ENCODE results near the gene THRAP3. TPM values are rescaled to one million over a fixed set of nuclear protein-coding genes. Genes with fewer than 3 reads are reported as not detected.

THRAP3 gene
- total and polyA plus RNA-seq, 9 of the 15 experiments (the other 6 are each of a cell fraction or from before 2014, with no cell fraction given) = 66.2 to 135 (median 113) TPM

DNA sequence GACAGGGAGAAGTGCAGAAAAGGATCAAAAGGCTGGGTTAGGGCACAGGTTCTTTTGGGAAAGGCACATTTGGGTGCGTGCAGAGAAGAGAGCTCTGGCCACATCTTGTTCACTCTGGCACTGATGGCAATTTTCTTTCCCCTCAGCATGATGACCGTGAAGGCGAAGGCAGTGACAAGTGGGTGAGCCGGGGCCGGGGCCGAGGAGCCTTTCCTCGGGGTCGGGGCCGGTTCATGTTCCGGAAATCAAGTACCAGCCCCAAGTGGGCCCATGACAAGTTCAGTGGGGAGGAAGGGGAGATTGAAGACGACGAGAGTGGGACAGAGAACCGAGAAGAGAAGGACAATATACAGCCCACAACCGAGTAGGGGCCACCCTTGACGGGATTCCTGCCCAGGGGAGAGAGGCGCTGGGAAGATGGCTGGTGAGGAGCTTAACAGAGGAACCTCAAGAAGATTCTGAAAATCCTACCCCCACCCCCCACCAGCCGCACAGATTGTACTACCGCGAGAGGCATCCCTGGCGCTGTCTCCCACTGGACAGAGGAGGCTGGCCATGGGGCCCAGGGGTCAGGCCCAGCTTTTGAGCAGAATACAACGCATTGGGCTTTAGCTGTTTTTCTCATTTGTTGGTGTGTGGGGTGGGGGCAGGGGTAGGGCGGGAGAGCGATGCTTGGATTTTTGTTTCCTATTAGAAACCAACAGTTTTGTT is 79.6 kb downstream of the THRAP3 start:
- no peak overlapping the region for H3K27ac ChIP-seq (ENCODE audit: extremely low read depth, low read depth, low read length)
- no peaks in the 10 kb centered on the region for H3K9me3 ChIP-seq (replicated peaks; ENCODE audit: control insufficient read depth, insufficient read depth, low read depth, low read length)
- H3K4me3 ChIP-seq = no peak overlapping the region
- DNase-seq (ENCODE audit: extremely low read depth in 1 of 4, low spot score in 3 of 4) (no peak), FAIRE-seq (no peak), ATAC-seq (no peak)
- in situ Hi-C loops (cut with MboI) = no loop called here
- peaks cover 4% of the 10 kb centered on the region; the same call in 1 of the 2 replicates for H4K20me1 ChIP-seq (replicated peaks; ENCODE audit: control insufficient read depth, insufficient read depth, low read length)
- H3K36me3 ChIP-seq (ENCODE audit: control insufficient read depth, insufficient read depth, low read length) = peaks cover 63% of the 10 kb centered on the region
- H3K79me2 ChIP-seq (ENCODE audit: control insufficient read depth, insufficient read depth, low read length) = no peaks in the 10 kb centered on the region
- peaks cover 7% of the 10 kb centered on the region for H3K9me1 ChIP-seq (ENCODE audit: control insufficient read depth, insufficient read depth, low read length)
- TF ChIP-seq, protein P1, sequence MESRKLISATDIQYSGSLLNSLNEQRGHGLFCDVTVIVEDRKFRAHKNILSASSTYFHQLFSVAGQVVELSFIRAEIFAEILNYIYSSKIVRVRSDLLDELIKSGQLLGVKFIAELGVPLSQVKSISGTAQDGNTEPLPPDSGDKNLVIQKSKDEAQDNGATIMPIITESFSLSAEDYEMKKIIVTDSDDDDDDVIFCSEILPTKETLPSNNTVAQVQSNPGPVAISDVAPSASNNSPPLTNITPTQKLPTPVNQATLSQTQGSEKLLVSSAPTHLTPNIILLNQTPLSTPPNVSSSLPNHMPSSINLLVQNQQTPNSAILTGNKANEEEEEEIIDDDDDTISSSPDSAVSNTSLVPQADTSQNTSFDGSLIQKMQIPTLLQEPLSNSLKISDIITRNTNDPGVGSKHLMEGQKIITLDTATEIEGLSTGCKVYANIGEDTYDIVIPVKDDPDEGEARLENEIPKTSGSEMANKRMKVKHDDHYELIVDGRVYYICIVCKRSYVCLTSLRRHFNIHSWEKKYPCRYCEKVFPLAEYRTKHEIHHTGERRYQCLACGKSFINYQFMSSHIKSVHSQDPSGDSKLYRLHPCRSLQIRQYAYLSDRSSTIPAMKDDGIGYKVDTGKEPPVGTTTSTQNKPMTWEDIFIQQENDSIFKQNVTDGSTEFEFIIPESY (CRISPR knock-in tag; IDR thresholded peaks at IDR 0.05) = peak; percentile 91
- TF ChIP-seq PBX2 (CRISPR knock-in tag; IDR thresholded peaks at IDR 0.05; ENCODE audit: low read depth) (no peak), PBX2 (tag; conservative IDR thresholded peaks at IDR 0.05; ENCODE audit: low read depth) (no peak)
- intact Hi-C loops (cut with micrococcal nuclease) = no loop called here
- no TSS peak for BruUV-seq (replicated peaks)
- WGBS (ENCODE audit: insufficient coverage, low coverage, missing lambda C conversion rate) = 94% methylated on average over 20 of the region's 23 CpGs
- H3K4me1 ChIP-seq (replicated peaks in 1 of 2; ENCODE audit: control insufficient read depth in 2 of 2, insufficient read depth in 2 of 2, low read length in 2 of 2) = peaks cover 4 to 23% of the 10 kb centered on the region in 2 experiments; a peak in 3 of 5 replicates
- H3K9ac ChIP-seq (ENCODE audit: insufficient read depth in 1 of 2, low read depth in 2 of 2, low read length in 2 of 2) = no peak overlapping the region
- H3K4me2 ChIP-seq (ENCODE audit: insufficient read depth, low read length) = no peak overlapping the region
- ChIA-PET POLR2A (interaction anchor here (0.6 to 1.4 kb wide), 7 partner anchors 11 to 355 kb away, joined by 3 to 5 read pairs (median 3); no protein-coding TSS in a partner anchor), CTCF (ENCODE audit: low intra/inter-chr PET ratio) (no interaction called here)
- H3K27me3 ChIP-seq (ENCODE audit: control insufficient read depth in 2 of 2, insufficient read depth in 2 of 2, low read length in 2 of 2) = no peaks in the 10 kb centered on the region
- H2AFZ ChIP-seq (ENCODE audit: low read depth, low read length) = no peak overlapping the region

Measured in K562 (cell line).